ENCODE data around the gene CPNE1. TPM values are rescaled to one million over a fixed set of nuclear protein-coding genes. Genes with fewer than 3 reads are reported as not detected.

The CPNE1 gene
- total RNA-seq, 1 donor from 2014 or later: 142 TPM

- peaks cover 25% of the 10 kb centered on the region for H3K4me1 Mint-ChIP-seq (ENCODE audit: low read depth)
- TF ChIP-seq, protein P1, sequence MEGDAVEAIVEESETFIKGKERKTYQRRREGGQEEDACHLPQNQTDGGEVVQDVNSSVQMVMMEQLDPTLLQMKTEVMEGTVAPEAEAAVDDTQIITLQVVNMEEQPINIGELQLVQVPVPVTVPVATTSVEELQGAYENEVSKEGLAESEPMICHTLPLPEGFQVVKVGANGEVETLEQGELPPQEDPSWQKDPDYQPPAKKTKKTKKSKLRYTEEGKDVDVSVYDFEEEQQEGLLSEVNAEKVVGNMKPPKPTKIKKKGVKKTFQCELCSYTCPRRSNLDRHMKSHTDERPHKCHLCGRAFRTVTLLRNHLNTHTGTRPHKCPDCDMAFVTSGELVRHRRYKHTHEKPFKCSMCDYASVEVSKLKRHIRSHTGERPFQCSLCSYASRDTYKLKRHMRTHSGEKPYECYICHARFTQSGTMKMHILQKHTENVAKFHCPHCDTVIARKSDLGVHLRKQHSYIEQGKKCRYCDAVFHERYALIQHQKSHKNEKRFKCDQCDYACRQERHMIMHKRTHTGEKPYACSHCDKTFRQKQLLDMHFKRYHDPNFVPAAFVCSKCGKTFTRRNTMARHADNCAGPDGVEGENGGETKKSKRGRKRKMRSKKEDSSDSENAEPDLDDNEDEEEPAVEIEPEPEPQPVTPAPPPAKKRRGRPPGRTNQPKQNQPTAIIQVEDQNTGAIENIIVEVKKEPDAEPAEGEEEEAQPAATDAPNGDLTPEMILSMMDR (IDR thresholded peaks at IDR 0.05): no peak
- no peak overlapping the region for H3K4me3 Mint-ChIP-seq (ENCODE audit: unreplicated experiment)
- no peak for DNase-seq (ENCODE audit: low spot score)
- H3K27ac Mint-ChIP-seq (ENCODE audit: unreplicated experiment): no peak overlapping the region
- H3K9me3 Mint-ChIP-seq (ENCODE audit: low read depth): no peaks in the 10 kb centered on the region
- H3K36me3 Mint-ChIP-seq (ENCODE audit: low read depth): no peaks in the 10 kb centered on the region
- no peaks in the 10 kb centered on the region for H3K27me3 Mint-ChIP-seq (ENCODE audit: low read depth)
Observed at GRCh38 chr20:35651958-35652357, 12.7 kb downstream of the CPNE1 start.

- TF ChIP-seq, protein P1 (IDR thresholded peaks at IDR 0.05): no peak
- no peak overlapping the region for H3K27ac Mint-ChIP-seq (ENCODE audit: unreplicated experiment)
- peaks cover 25% of the 10 kb centered on the region for H3K4me1 Mint-ChIP-seq (ENCODE audit: low read depth)
- DNase-seq (ENCODE audit: low spot score): no peak
- no peaks in the 10 kb centered on the region for H3K9me3 Mint-ChIP-seq (ENCODE audit: low read depth)
- H3K36me3 Mint-ChIP-seq (ENCODE audit: low read depth): no peaks in the 10 kb centered on the region
- no peaks in the 10 kb centered on the region for H3K27me3 Mint-ChIP-seq (ENCODE audit: low read depth)
- no peak overlapping the region for H3K4me3 Mint-ChIP-seq (ENCODE audit: unreplicated experiment)
Observed at GRCh38 chr20:35650632-35651031, 14.1 kb downstream of the CPNE1 start.

DNA sequence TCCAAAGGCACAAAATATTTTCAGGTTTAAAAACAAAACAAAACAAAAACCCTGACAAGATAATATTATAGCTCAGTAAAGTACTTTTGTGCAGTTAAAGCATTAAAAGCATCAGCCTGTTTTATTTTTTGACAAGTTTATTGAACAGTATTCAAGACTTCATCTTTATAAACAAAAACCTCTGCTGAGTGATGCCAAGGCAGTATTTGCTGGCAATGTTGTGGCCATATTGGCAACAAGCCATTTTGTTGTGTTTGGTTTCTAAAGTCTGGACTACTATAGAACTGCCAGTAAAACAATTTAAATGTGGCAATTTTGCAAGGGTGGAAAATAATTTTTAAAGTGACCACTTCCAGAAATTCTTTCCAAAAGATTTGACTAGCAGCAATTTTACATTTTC is 15.9 kb downstream of the CPNE1 start:
- Mint-ChIP-seq H3K4me1 (ENCODE audit: low read depth) (peaks cover 25% of the 10 kb centered on the region), H3K36me3 (ENCODE audit: low read depth) (no peaks in the 10 kb centered on the region), H3K27ac (ENCODE audit: unreplicated experiment) (no peak overlapping the region), H3K9me3 (ENCODE audit: low read depth) (no peaks in the 10 kb centered on the region), H3K4me3 (ENCODE audit: unreplicated experiment) (no peak overlapping the region), H3K27me3 (ENCODE audit: low read depth) (no peaks in the 10 kb centered on the region)
- DNase-seq (ENCODE audit: low spot score): no peak
- TF ChIP-seq, protein P1 (IDR thresholded peaks at IDR 0.05): no peak

- Mint-ChIP-seq H3K4me1 (ENCODE audit: low read depth) (peaks cover 14% of the 10 kb centered on the region), H3K4me3 (ENCODE audit: unreplicated experiment) (no peak overlapping the region), H3K27ac (ENCODE audit: unreplicated experiment) (no peak overlapping the region), H3K27me3 (ENCODE audit: low read depth) (no peaks in the 10 kb centered on the region), H3K9me3 (ENCODE audit: low read depth) (no peaks in the 10 kb centered on the region), H3K36me3 (ENCODE audit: low read depth) (no peaks in the 10 kb centered on the region)
- TF ChIP-seq, protein P1 (IDR thresholded peaks at IDR 0.05): no peak
- no peak for DNase-seq (ENCODE audit: low spot score)
Observed at GRCh38 chr20:35644806-35645205, 19.9 kb downstream of the CPNE1 start.

DNA sequence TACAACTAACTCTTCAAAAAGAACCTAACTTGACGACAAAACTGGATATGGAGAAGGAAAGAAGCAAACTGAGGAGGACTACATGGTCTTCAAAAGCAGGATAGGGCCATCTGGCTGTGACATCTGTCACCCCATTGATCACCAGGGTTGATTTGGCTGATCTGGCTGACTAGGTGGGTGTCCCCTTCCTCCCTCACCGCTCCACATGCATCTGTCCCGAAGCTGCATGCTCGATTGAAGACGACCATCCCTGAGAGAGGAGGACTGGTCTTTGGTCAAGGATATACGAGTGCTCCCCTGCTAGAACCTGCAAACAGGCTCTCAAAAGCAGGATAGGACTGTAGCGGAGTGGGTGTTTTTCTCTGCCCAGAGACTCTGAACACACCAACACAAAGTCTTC is 21.7 kb downstream of the CPNE1 start:
- no peak for DNase-seq (ENCODE audit: low spot score)
- H3K9me3 Mint-ChIP-seq (ENCODE audit: low read depth): no peaks in the 10 kb centered on the region
- TF ChIP-seq, protein P1 (IDR thresholded peaks at IDR 0.05): no peak
- no peaks in the 10 kb centered on the region for H3K36me3 Mint-ChIP-seq (ENCODE audit: low read depth)
- no peak overlapping the region for H3K27ac Mint-ChIP-seq (ENCODE audit: unreplicated experiment)
- no peaks in the 10 kb centered on the region for H3K27me3 Mint-ChIP-seq (ENCODE audit: low read depth)
- no peak overlapping the region for H3K4me3 Mint-ChIP-seq (ENCODE audit: unreplicated experiment)
- peaks cover 6% of the 10 kb centered on the region for H3K4me1 Mint-ChIP-seq (ENCODE audit: low read depth)
